HG03159 (cell line): Measurements from ENCODE around the gene CCDC74B.
"Not testable (repeated sequence)": the region's sequence is repeated elsewhere in the genome, so short reads cannot be mapped to it uniquely, and the experiment has no call there.

Source experiments
- ATAC-seq: cut with Tn5 transposase; IDR thresholded peaks from one replicate; pipeline ENCODE4 v1.9.1; 2021; ENCODE audit warnings: mild to moderate bottlenecking, moderate library complexity; ENCODE audit not compliant: unreplicated experiment

CCDC74B gene

DNA sequence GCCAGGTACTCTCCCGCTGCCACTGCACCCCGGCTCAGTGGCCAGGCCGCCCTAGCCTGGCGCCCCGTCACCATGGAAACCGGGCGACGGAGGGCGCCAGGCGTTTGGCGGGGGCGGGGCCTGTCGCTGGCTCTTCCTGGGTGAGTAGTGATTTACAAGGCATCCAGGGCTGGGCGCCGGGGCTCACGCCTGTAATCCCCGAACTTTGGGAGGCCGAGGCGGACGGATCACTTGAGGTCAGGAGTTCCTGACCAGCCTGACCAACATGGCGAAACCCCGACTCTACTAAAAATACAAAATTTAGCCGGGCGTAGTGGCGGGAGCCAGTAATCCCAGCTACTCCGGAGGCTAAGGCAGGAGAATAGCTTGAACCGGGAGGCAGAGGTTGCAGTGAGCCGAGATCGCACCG, at the start of gene CCDC74B:
Gene CCDC74B (minus strand): TSS at position 107 of the 409 bp plus-strand sequence. CDS start 116 bp downstream, outside the sequence.
- peak; percentile 90 for ATAC-seq

DNA sequence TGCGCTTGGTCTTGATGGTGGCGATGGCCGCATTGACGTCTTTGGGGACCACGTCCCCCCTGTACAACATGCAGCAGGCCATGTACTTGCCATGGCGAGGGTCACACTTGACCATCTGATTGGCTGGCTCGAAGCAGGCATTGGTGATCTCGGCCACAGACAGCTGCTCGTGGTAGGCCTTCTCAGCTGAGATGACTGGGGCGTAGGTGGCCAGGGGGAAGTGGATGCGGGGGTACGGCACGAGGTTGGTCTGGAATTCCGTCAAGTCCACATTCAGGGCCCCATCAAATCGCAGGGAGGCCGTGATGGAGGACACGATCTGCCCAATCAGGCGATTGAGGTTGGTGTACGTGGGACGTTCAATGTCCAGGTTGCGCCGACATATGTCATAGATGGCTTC, 48.9 kb upstream of the CCDC74B start:
- ATAC-seq: not testable (repeated sequence)

DNA sequence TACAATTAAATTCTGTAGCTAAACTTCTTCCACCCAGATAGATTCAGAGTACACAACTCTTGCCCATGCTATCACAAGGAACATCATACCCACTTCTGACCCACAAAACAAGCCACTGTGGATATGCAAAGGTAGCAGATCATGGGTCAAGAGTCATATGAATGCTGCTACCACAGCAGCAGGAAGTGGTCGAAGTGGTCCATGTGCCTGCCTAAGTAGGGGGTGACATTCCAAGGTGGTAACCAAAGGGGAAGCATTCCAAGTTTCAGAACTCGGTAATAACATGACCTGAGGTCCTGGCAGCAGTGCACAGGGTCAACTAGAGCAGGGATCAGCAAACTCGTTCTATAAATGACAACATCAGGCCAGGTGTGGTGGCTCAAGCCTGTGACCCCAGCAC, 47.5 kb upstream of the CCDC74B start:
- ATAC-seq: not testable (repeated sequence)

DNA sequence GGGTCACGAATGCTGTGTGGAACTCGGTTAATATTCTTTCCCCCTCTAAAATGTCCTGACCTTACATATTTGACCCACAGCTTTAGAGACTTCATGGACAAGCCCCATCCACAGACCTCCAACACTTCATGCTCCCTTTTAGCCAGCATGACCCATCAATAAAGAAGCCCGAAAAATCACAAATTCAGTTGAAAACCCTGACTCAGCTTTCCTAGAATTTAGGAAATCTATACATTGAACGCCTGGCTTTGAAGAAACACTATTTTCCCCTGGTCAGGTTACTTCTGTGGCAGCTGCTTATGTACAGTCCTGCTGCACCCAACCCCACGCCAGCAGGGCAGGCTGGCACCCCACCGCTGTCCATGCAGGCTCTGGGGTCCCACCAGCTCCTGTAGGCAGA, 46.4 kb upstream of the CCDC74B start:
- not testable (repeated sequence) for ATAC-seq

- ATAC-seq: no peak
Measured at GRCh38 chr2:130190237-130190636, 45.3 kb upstream of the CCDC74B start.

- ATAC-seq: not testable (repeated sequence)
Measured at GRCh38 chr2:130188958-130189357, 44.0 kb upstream of the CCDC74B start.

- not testable (repeated sequence) for ATAC-seq
Measured at GRCh38 chr2:130187859-130188792, 43.2 kb upstream of the CCDC74B start.

- ATAC-seq: no peak
Measured at GRCh38 chr2:130187268-130187667, 42.4 kb upstream of the CCDC74B start.

GRCh38 chr2:130186391-130186790, 41.5 kb upstream of the CCDC74B start:
- ATAC-seq: no peak

DNA sequence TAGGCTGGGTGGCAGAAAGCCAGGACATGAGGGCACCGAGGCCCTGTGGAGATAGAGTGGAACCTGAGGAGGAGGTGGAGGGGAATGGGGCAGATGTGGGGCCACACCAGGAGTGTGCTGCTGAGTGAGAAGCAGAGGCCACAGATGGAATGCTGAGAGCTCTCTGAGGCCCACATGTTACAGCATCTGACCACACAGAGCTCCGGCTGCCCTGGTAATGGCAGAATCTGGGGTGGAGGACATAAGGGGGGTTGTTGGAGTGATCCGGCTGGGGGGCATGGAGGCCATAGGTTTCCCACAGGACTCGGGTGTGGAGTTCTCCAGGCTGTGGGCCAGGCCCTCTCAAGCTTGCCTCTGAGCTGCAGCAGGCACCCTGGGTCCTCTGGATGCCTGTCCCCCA, 41.0 kb upstream of the CCDC74B start:
- no peak for ATAC-seq

DNA sequence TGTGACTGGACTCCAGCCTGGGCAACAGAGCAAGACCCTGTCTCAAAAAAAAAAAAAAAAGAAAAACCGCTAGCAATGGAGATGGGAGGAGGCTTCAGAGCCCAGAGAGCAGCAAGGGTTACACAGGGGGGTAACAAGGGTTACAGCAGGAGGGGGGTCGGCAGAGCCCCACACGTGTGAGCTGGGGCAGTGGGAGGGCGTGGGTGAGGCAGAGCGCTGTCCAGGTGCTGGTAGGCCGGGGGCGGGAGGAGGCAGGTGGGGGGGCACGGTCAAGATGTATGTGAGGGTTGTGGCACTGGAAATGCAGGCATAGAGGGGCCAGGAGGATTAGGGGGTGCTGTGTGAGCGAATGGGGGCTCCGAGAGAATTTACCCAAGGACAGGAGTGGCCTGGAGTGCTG, 40.5 kb upstream of the CCDC74B start:
- ATAC-seq: no peak

DNA sequence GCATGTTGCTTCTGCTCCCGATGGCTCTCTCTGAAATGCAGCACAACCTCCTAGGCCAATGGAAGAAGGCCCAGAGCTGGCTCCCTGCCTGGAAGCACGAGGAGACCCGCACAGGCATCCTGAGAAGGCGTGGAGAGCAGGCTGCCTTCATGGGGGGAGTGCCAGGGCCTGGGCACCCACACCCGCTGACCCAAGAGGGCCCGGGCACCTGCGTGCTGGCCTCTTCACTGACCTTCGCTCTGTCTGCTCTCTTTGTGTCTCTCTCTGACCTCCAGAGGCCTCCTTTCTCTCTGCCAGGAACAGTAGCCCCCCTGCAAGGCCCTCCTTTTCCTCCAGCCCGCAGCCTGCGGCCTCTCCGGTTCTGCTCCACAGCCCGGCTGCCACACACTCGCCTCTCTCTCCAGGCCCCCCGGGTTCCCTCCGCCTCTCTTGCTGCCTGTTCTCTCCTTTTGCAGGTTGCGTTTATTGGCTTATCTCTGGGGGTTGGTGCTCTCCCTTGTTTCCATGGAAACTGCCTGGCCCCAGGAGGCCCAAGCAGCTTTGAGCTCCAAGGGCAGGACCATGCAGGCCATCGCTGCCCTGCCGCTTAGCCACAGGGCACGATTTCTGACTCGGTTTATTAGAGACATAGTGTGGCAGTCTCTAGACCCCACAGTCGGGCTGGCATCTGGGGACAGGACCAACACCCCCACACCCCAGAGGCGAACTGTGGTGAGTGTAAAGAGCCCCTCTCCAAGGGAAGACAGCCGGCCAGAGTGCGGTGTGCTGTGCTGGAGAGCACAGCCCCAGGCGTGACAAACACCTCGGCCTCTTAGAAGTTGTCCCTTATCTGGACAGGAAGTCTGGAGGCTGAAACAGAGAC, 38.8 kb upstream of the CCDC74B start:
- ATAC-seq: no peak

GRCh38 chr2:130182826-130183511, 38.1 kb upstream of the CCDC74B start:
- ATAC-seq: peak; percentile 18

DNA sequence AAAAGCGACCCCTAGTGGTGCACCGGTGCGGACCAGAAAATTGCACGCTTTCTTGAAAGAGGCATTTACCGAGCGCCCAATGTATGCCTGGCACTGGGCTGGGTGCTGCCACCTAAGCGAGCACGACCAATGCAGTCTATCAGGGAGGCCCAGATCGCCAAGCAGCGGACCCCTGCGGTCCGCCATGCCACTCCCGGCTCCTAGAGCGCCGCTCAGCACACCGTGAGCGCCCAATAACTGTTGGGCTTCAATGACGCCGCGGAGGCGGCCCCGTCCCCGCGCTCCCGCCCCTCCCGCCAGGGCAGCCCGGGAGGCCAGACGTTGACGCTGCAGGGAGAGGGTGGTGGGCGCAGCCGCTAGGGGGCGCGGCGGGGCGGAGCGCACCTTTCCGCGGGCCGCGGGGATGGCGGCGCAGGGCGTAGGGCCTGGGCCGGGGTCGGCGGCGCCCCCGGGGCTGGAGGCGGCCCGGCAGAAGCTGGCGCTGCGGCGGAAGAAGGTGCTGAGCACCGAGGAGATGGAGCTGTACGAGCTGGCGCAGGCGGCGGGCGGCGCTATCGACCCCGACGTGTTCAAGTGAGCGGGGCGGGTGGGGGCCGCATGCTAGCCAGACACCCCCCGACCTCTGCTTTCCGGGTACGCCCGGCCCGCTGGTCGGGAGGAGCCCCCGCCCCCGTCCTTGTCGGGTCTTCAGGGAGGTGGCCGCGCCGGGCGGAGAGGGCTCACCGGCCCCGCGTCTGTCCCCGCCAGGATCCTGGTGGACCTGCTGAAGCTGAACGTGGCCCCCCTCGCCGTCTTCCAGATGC, 37.2 kb upstream of the CCDC74B start, which contains the start of gene MZT2B:
Gene MZT2B (plus strand): TSS at position 383 of the 803 bp plus-strand sequence. CDS start 21 bp downstream, at position 404.
- peak; percentile 83 for ATAC-seq

DNA sequence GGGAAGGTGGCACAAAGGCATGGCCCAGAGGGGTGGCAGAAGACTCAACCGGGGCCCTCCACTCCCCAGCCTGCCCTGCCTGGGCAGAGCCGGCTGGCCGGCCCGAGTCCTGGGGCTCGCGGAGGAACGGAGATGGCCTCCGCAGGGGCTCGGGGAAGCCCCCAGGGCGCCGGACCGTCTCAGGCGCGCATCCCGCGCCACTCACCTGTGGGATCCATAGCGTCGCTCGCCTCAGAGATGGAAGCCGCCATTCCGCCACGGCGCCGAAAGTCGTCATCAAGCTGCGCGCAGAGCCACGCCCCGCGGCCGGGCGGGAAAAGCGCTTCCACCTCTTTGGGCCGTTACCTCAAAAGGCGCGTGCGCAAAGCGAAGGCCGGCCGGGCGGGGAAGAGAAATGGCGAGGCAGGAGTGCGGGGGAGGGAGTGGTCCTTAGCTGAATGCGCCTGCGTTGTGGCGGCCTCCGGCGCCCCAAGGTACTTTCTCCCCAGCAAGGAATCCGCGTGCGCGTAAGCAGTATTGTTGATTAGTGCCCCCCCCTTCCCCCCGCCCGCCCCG, 36.5 kb upstream of the CCDC74B start, which contains the start of gene SMPD4:
Gene SMPD4 (minus strand): TSS at position 278 of the 555 bp plus-strand sequence. CDS start 5,010 bp downstream, outside the sequence.
- ATAC-seq: peak; percentile 64

DNA sequence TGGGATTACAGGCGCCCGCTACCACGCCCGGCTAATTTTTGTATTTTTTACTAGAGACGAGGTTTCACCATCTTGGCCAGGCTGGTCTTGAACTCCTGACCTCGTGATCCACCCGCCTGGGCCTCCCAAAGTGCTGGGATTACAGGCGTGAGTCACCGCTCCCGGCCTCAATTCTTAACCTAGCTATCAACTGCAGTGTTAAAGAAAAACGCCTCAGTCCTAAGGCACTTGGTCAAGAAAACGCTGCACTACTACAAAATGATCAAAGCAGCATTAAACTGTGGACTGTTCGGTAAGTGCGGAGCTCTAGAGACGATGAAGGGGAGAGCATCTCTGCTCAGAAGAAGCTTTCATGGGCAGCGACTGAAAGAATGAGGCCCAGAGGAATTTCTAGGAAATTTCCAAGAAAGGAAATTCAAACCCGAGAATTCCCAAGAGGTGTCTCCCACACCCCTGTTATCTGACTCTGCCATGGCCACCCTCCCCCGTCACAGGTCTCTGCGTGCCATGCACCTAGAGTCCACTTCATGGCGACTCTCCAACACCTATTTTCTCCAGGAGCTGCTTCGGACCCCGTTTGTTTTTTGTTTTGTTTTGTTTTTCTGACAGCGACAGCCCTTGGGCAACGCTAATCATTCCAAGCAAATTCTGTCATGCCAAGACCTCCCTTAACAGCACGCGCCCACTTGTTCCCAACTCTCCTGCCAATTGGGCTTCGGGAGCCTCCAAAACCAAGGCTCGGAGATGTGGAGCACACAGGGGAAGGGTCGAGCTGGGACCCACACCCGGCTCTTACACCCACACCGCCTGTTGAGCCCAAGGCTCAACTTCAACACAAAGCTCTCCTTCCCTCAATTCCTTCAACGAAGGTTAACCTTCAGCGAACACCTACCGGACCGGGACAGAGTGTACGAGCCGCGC, 35.8 kb upstream of the CCDC74B start:
- ATAC-seq: not testable (repeated sequence)

- not testable (repeated sequence) for ATAC-seq
Measured at GRCh38 chr2:130174866-130175265, 30.0 kb upstream of the CCDC74B start.

DNA sequence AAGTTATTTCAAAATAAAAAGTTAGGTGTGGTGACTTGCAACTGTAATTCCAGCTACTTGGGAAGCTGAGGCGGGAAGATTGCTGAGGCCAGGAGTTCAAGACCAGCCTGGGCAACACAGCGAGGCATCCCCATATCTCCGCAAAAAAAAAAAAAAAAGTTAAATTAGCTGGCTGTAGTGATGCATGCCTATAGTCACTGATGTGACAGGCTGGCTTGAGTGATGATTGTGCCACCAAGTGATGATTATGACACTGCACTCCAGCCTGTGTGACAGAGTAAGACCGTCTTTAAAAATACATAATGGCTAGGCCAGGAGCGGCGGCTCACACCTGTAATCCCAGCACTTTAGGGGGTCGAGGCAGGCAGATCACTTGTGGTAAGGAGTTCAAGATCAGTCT, 25.0 kb upstream of the CCDC74B start:
- ATAC-seq: no peak
